ENCODE results near the gene GLOD4.

GRCh38 chr17:721540-721937 lies 60.5 kb downstream of the GLOD4 start:
- TF ChIP-seq, protein P1, sequence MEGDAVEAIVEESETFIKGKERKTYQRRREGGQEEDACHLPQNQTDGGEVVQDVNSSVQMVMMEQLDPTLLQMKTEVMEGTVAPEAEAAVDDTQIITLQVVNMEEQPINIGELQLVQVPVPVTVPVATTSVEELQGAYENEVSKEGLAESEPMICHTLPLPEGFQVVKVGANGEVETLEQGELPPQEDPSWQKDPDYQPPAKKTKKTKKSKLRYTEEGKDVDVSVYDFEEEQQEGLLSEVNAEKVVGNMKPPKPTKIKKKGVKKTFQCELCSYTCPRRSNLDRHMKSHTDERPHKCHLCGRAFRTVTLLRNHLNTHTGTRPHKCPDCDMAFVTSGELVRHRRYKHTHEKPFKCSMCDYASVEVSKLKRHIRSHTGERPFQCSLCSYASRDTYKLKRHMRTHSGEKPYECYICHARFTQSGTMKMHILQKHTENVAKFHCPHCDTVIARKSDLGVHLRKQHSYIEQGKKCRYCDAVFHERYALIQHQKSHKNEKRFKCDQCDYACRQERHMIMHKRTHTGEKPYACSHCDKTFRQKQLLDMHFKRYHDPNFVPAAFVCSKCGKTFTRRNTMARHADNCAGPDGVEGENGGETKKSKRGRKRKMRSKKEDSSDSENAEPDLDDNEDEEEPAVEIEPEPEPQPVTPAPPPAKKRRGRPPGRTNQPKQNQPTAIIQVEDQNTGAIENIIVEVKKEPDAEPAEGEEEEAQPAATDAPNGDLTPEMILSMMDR (IDR thresholded peaks at IDR 0.05): no peak
- TF ChIP-seq POLR2A (IDR thresholded peaks at IDR 0.05) (no peak), POLR2AphosphoS5 (IDR thresholded peaks at IDR 0.05) (no peak)
